Caco-2 (cell line): Measurements from ENCODE around the gene CLIC3. TPM values are rescaled to one million over a fixed set of nuclear protein-coding genes. Genes with fewer than 3 reads are reported as not detected.

Source experiments
- BruUV-seq: library from RNA; stranded (reverse); fragments of 400-500 nt; replicated peaks from 2 replicates; lab custom pipeline; 2021; lab: Mats Ljungman, UMichigan
- CTCF ChIA-PET: fragments of 300-600 bp; sonication (Branson Sonifier 250); formaldehyde crosslinking; loops from one replicate; lab custom pipeline; 2022; ENCODE audit warnings: antibody characterized with exemption; lab: Charles Lee
- POLR2A ChIA-PET: fragments of 300-600 bp; sonication (Branson Sonifier 250); formaldehyde crosslinking; loops from one replicate; lab custom pipeline; 2022; ENCODE audit warnings: antibody characterized with exemption; lab: Charles Lee
- DNase-seq, 2 experiments: peaks; one replicate each; pipeline versions ENCODE4 v3.0.0 to v3.0.0-alpha.2; 2020 to 2022
- H3K27me3 ChIP-seq: replicated peaks from 2 replicates; pipeline ENCODE4 v1.6.0; 2011; ENCODE audit warnings: low read length; ENCODE audit not compliant: control insufficient read depth, insufficient read depth
- H3K36me3 ChIP-seq: 2 replicates; pipeline ENCODE4 v1.5.1; 2011; ENCODE audit warnings: low read length; ENCODE audit not compliant: control insufficient read depth, insufficient read depth
- H3K4me1 ChIP-seq: fragments of 250-450 bp; sonication (Bioruptor Pico); 2 replicates; pipeline ENCODE4 v1.5.1; 2020; ENCODE audit warnings: mild to moderate bottlenecking
- H3K4me3 ChIP-seq: 2 replicates; pipeline ENCODE4 v1.5.1; 2011; ENCODE audit warnings: low read depth, mild to moderate bottlenecking, control low read depth, low read length
- H3K9me3 ChIP-seq: fragments of 250-450 bp; sonication (Bioruptor Pico); 2 replicates; pipeline ENCODE4 v1.5.1; 2020; ENCODE audit warnings: mild to moderate bottlenecking, moderate library complexity
- H3K27ac Mint-ChIP-seq: one replicate; pipeline ENCODE4 v1.8.0; 2022; ENCODE audit warnings: mixed read lengths; ENCODE audit not compliant: unreplicated experiment
- H3K27me3 Mint-ChIP-seq: one replicate; pipeline ENCODE4 v1.8.0; 2022; ENCODE audit warnings: mixed read lengths; ENCODE audit not compliant: insufficient read depth, unreplicated experiment
- H3K36me3 Mint-ChIP-seq: one replicate; pipeline ENCODE4 v1.8.0; 2022; ENCODE audit warnings: mild to moderate bottlenecking, mixed read lengths; ENCODE audit not compliant: insufficient read depth, unreplicated experiment
- H3K4me1 Mint-ChIP-seq: one replicate; pipeline ENCODE4 v1.8.0; 2022; ENCODE audit warnings: low read depth, mixed read lengths; ENCODE audit not compliant: unreplicated experiment
- H3K4me3 Mint-ChIP-seq: one replicate; pipeline ENCODE4 v1.8.0; 2022; ENCODE audit warnings: mild to moderate bottlenecking, moderate library complexity, mixed read lengths; ENCODE audit not compliant: unreplicated experiment
- H3K9me3 Mint-ChIP-seq: one replicate; pipeline ENCODE4 v1.8.0; 2022; ENCODE audit warnings: mixed read lengths; ENCODE audit not compliant: unreplicated experiment
- CTCF ChIP-seq, 2 experiments: fragments of 200-600 bp in 1 of 2; IDR thresholded peaks; 1 replicate in 1 of 2; 2 replicates in 1 of 2; pipeline versions ENCODE4 v1.5.1 to v1.8.0; 2011 to 2022; ENCODE audit warnings: antibody characterized with exemption in 1 of 2, control low read depth in 1 of 2, inconsistent platforms in 1 of 2, low read depth in 1 of 2, low read length in 1 of 2, mild to moderate bottlenecking in 1 of 2, moderate library complexity in 1 of 2; ENCODE audit not compliant: insufficient read depth in 1 of 2, severe bottlenecking in 1 of 2, unreplicated experiment in 1 of 2
- intact Hi-C: fragments of 100-400 bp; cut with micrococcal nuclease; formaldehyde crosslinking; loops from one replicate; pipeline ENCODE4 v1.10.0; 2022; ENCODE audit not compliant: unreplicated experiment
- total RNA-seq: library from RNA; stranded (reverse); gene quantifications from 2 replicates; pipeline ENCODE4 v1.2.3, GENCODE V29; 2022

CLIC3 gene
- total RNA-seq, 1 experiment from 2014 or later = 4.7 TPM

- Mint-ChIP-seq H3K4me3 (no peak overlapping the region), H3K9me3 (no peaks in the 10 kb centered on the region), H3K27me3 (no peaks in the 10 kb centered on the region), H3K4me1 (peaks cover 4% of the 10 kb centered on the region), H3K27ac (no peak overlapping the region), H3K36me3 (peaks cover 18% of the 10 kb centered on the region)
- Histone ChIP-seq H3K4me3 (no peak overlapping the region), H3K27me3 (no peaks in the 10 kb centered on the region), H3K36me3 (peaks cover 1% of the 10 kb centered on the region), H3K4me1 (peaks cover 6% of the 10 kb centered on the region), H3K9me3 (no peaks in the 10 kb centered on the region)
- POLR2A ChIA-PET = no interaction called here
- no peak for TF ChIP-seq CTCF (IDR thresholded peaks at IDR 0.05; ENCODE audit: insufficient read depth in 1 of 2, low read depth in 1 of 2, low read length in 1 of 2, severe bottlenecking in 1 of 2, unreplicated experiment in 1 of 2)
- intact Hi-C loops = no loop called here
- CTCF ChIA-PET = no interaction called here
- BruUV-seq = no TSS peak
- DNase-seq = no peak
These were observed 21.6 kb upstream of the CLIC3 start for GRCh38 chr9:137017791-137018497.

GRCh38 chr9:137017071-137017470 is 20.7 kb upstream of the CLIC3 start:
- Histone ChIP-seq H3K36me3 (no peaks in the 10 kb centered on the region; the same call in none of the 2 replicates), H3K9me3 (no peaks in the 10 kb centered on the region), H3K27me3 (no peaks in the 10 kb centered on the region), H3K4me3 (no peak overlapping the region), H3K4me1 (peaks cover under 1% of the 10 kb centered on the region)
- no peak for TF ChIP-seq CTCF (IDR thresholded peaks at IDR 0.05; ENCODE audit: insufficient read depth in 1 of 2, low read depth in 1 of 2, low read length in 1 of 2, severe bottlenecking in 1 of 2, unreplicated experiment in 1 of 2)
- ChIA-PET POLR2A (no interaction called here), CTCF (no interaction called here)
- no TSS peak for BruUV-seq
- Mint-ChIP-seq H3K4me1 (peaks cover 2% of the 10 kb centered on the region), H3K27me3 (no peaks in the 10 kb centered on the region), H3K27ac (no peak overlapping the region), H3K4me3 (no peak overlapping the region), H3K9me3 (no peaks in the 10 kb centered on the region), H3K36me3 (peaks cover 15% of the 10 kb centered on the region)
- DNase-seq = no peak
- intact Hi-C loops = no loop called here

- H3K27me3 Mint-ChIP-seq = no peaks in the 10 kb centered on the region
- Histone ChIP-seq H3K36me3 (no peaks in the 10 kb centered on the region; the same call in none of the 2 replicates), H3K9me3 (no peaks in the 10 kb centered on the region), H3K4me1 (no peaks in the 10 kb centered on the region), H3K27me3 (no peaks in the 10 kb centered on the region), H3K4me3 (no peak overlapping the region)
- H3K9me3 Mint-ChIP-seq = no peaks in the 10 kb centered on the region
- DNase-seq = no peak
- no peak overlapping the region for H3K4me3 Mint-ChIP-seq
- H3K4me1 Mint-ChIP-seq = no peaks in the 10 kb centered on the region
- H3K27ac Mint-ChIP-seq = no peak overlapping the region
- no TSS peak for BruUV-seq
- CTCF ChIA-PET = no interaction called here
- TF ChIP-seq CTCF (IDR thresholded peaks at IDR 0.05; ENCODE audit: insufficient read depth in 1 of 2, low read depth in 1 of 2, low read length in 1 of 2, severe bottlenecking in 1 of 2, unreplicated experiment in 1 of 2) = no peak
- intact Hi-C loops = no loop called here
- peaks cover 8% of the 10 kb centered on the region for H3K36me3 Mint-ChIP-seq
- POLR2A ChIA-PET = no interaction called here
These were observed 20.1 kb upstream of the CLIC3 start for GRCh38 chr9:137016436-137016835.
